ENCODE data around the gene ACOT4. TPM values are rescaled to one million over a fixed set of nuclear protein-coding genes. Genes with fewer than 3 reads are reported as not detected.

The ACOT4 gene
- total and polyA plus RNA-seq, 2 of the 8 experiments (the other 6 are each of a cell fraction or from before 2014, with no cell fraction given): 0.80 to 1.1 TPM

GRCh38 chr14:73627151-73627558 lies 35.5 kb downstream of the ACOT4 start:
- Histone ChIP-seq H2BK120ac (replicated peaks; ENCODE audit: low read depth, low read length) (no peak overlapping the region), H3K18ac (ENCODE audit: extremely low read depth, low read length) (no peak overlapping the region), H2BK12ac (ENCODE audit: low read depth, low read length) (no peak overlapping the region), H4K5ac (ENCODE audit: insufficient read length, low read depth, low read length) (no peak overlapping the region), H3K79me1 (ENCODE audit: low read depth, low read length) (no peaks in the 10 kb centered on the region), H2BK15ac (ENCODE audit: low read length) (no peak overlapping the region), H3K14ac (ENCODE audit: insufficient read length) (no peak overlapping the region), H3K4me1 (replicated peaks in 1 of 4; ENCODE audit: control insufficient read depth in 3 of 4, insufficient read depth in 4 of 4, low read length in 3 of 4) (no peaks in the 10 kb centered on the region), H2AFZ (ENCODE audit: low read length) (no peak overlapping the region), H3K23ac (ENCODE audit: insufficient read length) (no peak overlapping the region), H3K36me3 (ENCODE audit: control insufficient read depth in 2 of 4, insufficient read depth in 4 of 4, low read length in 3 of 4) (no peaks in the 10 kb centered on the region), H3K27me3 (replicated peaks in 1 of 4; ENCODE audit: control insufficient read depth in 3 of 4, extremely low read depth in 1 of 4, insufficient read depth in 3 of 4, low read length in 3 of 4) (no peaks in the 10 kb centered on the region), H4K8ac (ENCODE audit: extremely low read depth, insufficient read depth, low read length) (no peak overlapping the region), H2AK5ac (ENCODE audit: low read depth, low read length) (no peak overlapping the region), H3K4me3 (ENCODE audit: extremely low read depth in 1 of 4, insufficient read depth in 2 of 4, low read depth in 3 of 4, low read length in 4 of 4) (no peak overlapping the region), H3K27ac (ENCODE audit: low read depth, low read length) (no peak overlapping the region), H3K4me2 (ENCODE audit: insufficient read depth in 1 of 2, low read depth in 2 of 2, low read length in 2 of 2) (no peak overlapping the region), H3K23me2 (ENCODE audit: low read depth, low read length) (no peaks in the 10 kb centered on the region), H2BK5ac (ENCODE audit: low read depth, low read length) (no peak overlapping the region), H4K91ac (replicated peaks; ENCODE audit: insufficient read length, low read length) (no peak overlapping the region), H2BK20ac (ENCODE audit: low read length) (no peak overlapping the region), H3K4ac (replicated peaks; ENCODE audit: insufficient read length, low read depth, low read length) (no peak overlapping the region), H3K9ac (replicated peaks in 1 of 4; ENCODE audit: extremely low read depth in 1 of 4, low read depth in 3 of 4, low read length in 3 of 4) (no peak overlapping the region), H3K79me2 (ENCODE audit: control insufficient read depth in 1 of 2, insufficient read depth in 2 of 2, low read length in 2 of 2) (no peaks in the 10 kb centered on the region), H3K56ac (replicated peaks; ENCODE audit: insufficient read length, low read depth, low read length) (no peak overlapping the region), H4K20me1 (replicated peaks in 1 of 2; ENCODE audit: control insufficient read depth in 1 of 2, insufficient read depth in 2 of 2, low read length in 2 of 2) (no peaks in the 10 kb centered on the region), H3K9me3 (ENCODE audit: insufficient read depth in 2 of 2, low read depth in 1 of 2, low read length in 1 of 2) (no peaks in the 10 kb centered on the region)
- CTCF ChIA-PET (ENCODE audit: partially characterized antibody): interaction anchor here (0.6 to 2.0 kb wide), 5 partner anchors 21 to 128 kb away, joined by 3 to 4 read pairs (median 3); no protein-coding TSS in a partner anchor
- no peak for FAIRE-seq
- POLR2A ChIA-PET (ENCODE audit: partially characterized antibody): interaction anchor here (0.6 to 1.6 kb wide), 3 partner anchors 15 to 129 kb away, joined by 3 to 6 read pairs (median 3); partner anchors contain the start of gene ACOT6
- WGBS, 2 experiments (ENCODE audit: extremely low coverage in 1 of 2, insufficient coverage in 1 of 2, insufficient read length in 1 of 2, insufficient replicate concordance in 2 of 2, low coverage in 1 of 2, low lambda C conversion rate in 2 of 2, missing lambda C conversion rate in 1 of 2): 91% methylated on average over 2 of the region's 2 CpGs; no CpG with 5 or more reads in 1 of the 2 experiments
- DNase-seq (ENCODE audit: low read depth in 1 of 2, low spot score in 2 of 2): no peak
- TF ChIP-seq SRF (IDR thresholded peaks at IDR 0.05; ENCODE audit: low read depth, low read length): no peak
- no peak for TF ChIP-seq RAD21 (IDR thresholded peaks at IDR 0.05 in 1 of 2, conservative IDR thresholded peaks at IDR 0.05 in 1 of 2; ENCODE audit: low read depth in 2 of 2, low read length in 2 of 2)
- no peak for TF ChIP-seq CHD1 (IDR thresholded peaks at IDR 0.05; ENCODE audit: low read depth, low read length)
- no peak for TF ChIP-seq SP1 (IDR thresholded peaks at IDR 0.05; ENCODE audit: low read depth, low read length)
- TF ChIP-seq KDM5A (IDR thresholded peaks at IDR 0.05; ENCODE audit: low read length): no peak
- TF ChIP-seq POU5F1 (IDR thresholded peaks at IDR 0.05; ENCODE audit: low read depth, low read length): no peak
- TF ChIP-seq ATF2 (IDR thresholded peaks at IDR 0.05; ENCODE audit: low read length): no peak
- TF ChIP-seq E2F6 (IDR thresholded peaks at IDR 0.05): no peak
- TF ChIP-seq RFX5 (IDR thresholded peaks at IDR 0.05; ENCODE audit: borderline replicate concordance, low read depth, low read length): no peak
- no peak for TF ChIP-seq BRCA1 (IDR thresholded peaks at IDR 0.05; ENCODE audit: low read depth, low read length)
- no peak for TF ChIP-seq JUN (IDR thresholded peaks at IDR 0.05; ENCODE audit: low read depth, low read length)
- no peak for TF ChIP-seq SUZ12 (IDR thresholded peaks at IDR 0.05; ENCODE audit: low read length)

Measured in H1 (cell line).